H9 (cell line): ENCODE data around the gene SLC6A2. TPM values are rescaled to one million over a fixed set of nuclear protein-coding genes. Genes with fewer than 3 reads are reported as not detected.

Experiments
- DNase-seq: peaks from one replicate; pipeline ENCODE4 v3.0.0-alpha.2; 2017
- H2AFZ ChIP-seq: one replicate; pipeline ENCODE4 v1.6.1; 2013; ENCODE audit warnings: mild to moderate bottlenecking, low read length, control low read depth, moderate library complexity
- H2AK5ac ChIP-seq: 2 replicates; pipeline ENCODE4 v1.6.1; 2013; ENCODE audit warnings: low read length, control low read depth, mixed read lengths; ENCODE audit not compliant: insufficient read length
- H2BK120ac ChIP-seq: one replicate; pipeline ENCODE4 v1.6.1; 2013; ENCODE audit warnings: low read depth, mild to moderate bottlenecking, low read length, control low read depth, inconsistent platforms; ENCODE audit not compliant: poor library complexity, severe bottlenecking
- H2BK12ac ChIP-seq: 2 replicates; pipeline ENCODE4 v1.6.1; 2013; ENCODE audit warnings: low read length, control low read depth, mixed read lengths, low read depth; ENCODE audit not compliant: insufficient read length
- H2BK15ac ChIP-seq: 2 replicates; pipeline ENCODE4 v1.6.1; 2013; ENCODE audit warnings: low read depth, low read length, control low read depth
- H2BK20ac ChIP-seq: one replicate; pipeline ENCODE4 v1.6.1; 2013; ENCODE audit warnings: low read depth, mild to moderate bottlenecking, low read length, control low read depth, inconsistent platforms; ENCODE audit not compliant: poor library complexity, severe bottlenecking
- H2BK5ac ChIP-seq: 2 replicates; pipeline ENCODE4 v1.6.1; 2013; ENCODE audit warnings: low read length, control low read depth, mixed read lengths; ENCODE audit not compliant: insufficient read length
- H3K14ac ChIP-seq: 2 replicates; pipeline ENCODE4 v1.6.1; 2013; ENCODE audit warnings: low read length, control low read depth; ENCODE audit not compliant: insufficient read depth
- H3K18ac ChIP-seq: 2 replicates; pipeline ENCODE4 v1.6.1; 2013; ENCODE audit warnings: low read depth, mild to moderate bottlenecking, mixed read lengths, low read length, control low read depth; ENCODE audit not compliant: insufficient read length
- H3K23ac ChIP-seq: 2 replicates; pipeline ENCODE4 v1.6.1; 2013; ENCODE audit warnings: low read length, control low read depth, mixed read lengths, low read depth; ENCODE audit not compliant: insufficient read length
- H3K23me2 ChIP-seq: 2 replicates; pipeline ENCODE4 v1.6.1; 2013; ENCODE audit warnings: low read depth, mild to moderate bottlenecking, mixed read lengths, low read length, control low read depth; ENCODE audit not compliant: insufficient read length, poor library complexity, severe bottlenecking
- H3K27ac ChIP-seq: 2 replicates; pipeline ENCODE4 v1.5.1; 2013; ENCODE audit warnings: low read length, control low read depth, mixed read lengths, low read depth; ENCODE audit not compliant: insufficient read length
- H3K27me3 ChIP-seq: 2 replicates; pipeline ENCODE4 v1.6.1; 2013; ENCODE audit warnings: low read length, control low read depth, inconsistent platforms; ENCODE audit not compliant: insufficient read depth
- H3K4ac ChIP-seq: 2 replicates; pipeline ENCODE4 v1.6.1; 2013; ENCODE audit warnings: low read depth, mild to moderate bottlenecking, control low read depth, inconsistent platforms, low read length, moderate library complexity
- H3K4me1 ChIP-seq: 2 replicates; pipeline ENCODE4 v1.6.1; 2013; ENCODE audit warnings: low read length, control low read depth, inconsistent platforms; ENCODE audit not compliant: insufficient read depth
- H3K4me2 ChIP-seq: 2 replicates; pipeline ENCODE4 v1.6.1; 2013; ENCODE audit warnings: low read length, control low read depth, mixed read lengths; ENCODE audit not compliant: insufficient read length, insufficient read depth
- H3K56ac ChIP-seq: 2 replicates; pipeline ENCODE4 v1.6.1; 2013; ENCODE audit warnings: low read depth, mild to moderate bottlenecking, mixed read lengths, low read length, control low read depth; ENCODE audit not compliant: insufficient read length
- H3K79me1 ChIP-seq: 2 replicates; pipeline ENCODE4 v1.6.1; 2013; ENCODE audit warnings: low read depth, mild to moderate bottlenecking, moderate library complexity, low read length, control low read depth, inconsistent platforms; ENCODE audit not compliant: insufficient read depth, poor library complexity, severe bottlenecking
- H3K79me2 ChIP-seq: 2 replicates; pipeline ENCODE4 v1.6.1; 2013; ENCODE audit warnings: low read length, control low read depth, inconsistent platforms; ENCODE audit not compliant: insufficient read depth
- H3K9ac ChIP-seq: 2 replicates; pipeline ENCODE4 v1.6.1; 2013; ENCODE audit warnings: low read length, control low read depth, mixed read lengths; ENCODE audit not compliant: insufficient read length; ENCODE audit errors: extremely low read depth
- H3K9me3 ChIP-seq: one replicate; pipeline ENCODE4 v1.6.1; 2013; ENCODE audit warnings: low read depth, low read length, inconsistent platforms; ENCODE audit not compliant: control insufficient read depth
- H3T11ph ChIP-seq: one replicate; pipeline ENCODE4 v1.6.1; 2013; ENCODE audit warnings: mild to moderate bottlenecking, low read length, control low read depth, inconsistent platforms
- H4K20me1 ChIP-seq: one replicate; pipeline ENCODE4 v1.6.1; 2013; ENCODE audit not compliant: control insufficient read depth, insufficient read length, insufficient read depth
- H4K5ac ChIP-seq: 2 replicates; pipeline ENCODE4 v1.6.1; 2013; ENCODE audit warnings: low read depth, mild to moderate bottlenecking, mixed read lengths, low read length, control low read depth; ENCODE audit not compliant: insufficient read length
- H4K8ac ChIP-seq: replicated peaks from 2 replicates; pipeline ENCODE4 v1.6.1; 2013; ENCODE audit warnings: low read length, control low read depth, mixed read lengths, low read depth; ENCODE audit not compliant: insufficient read length
- H4K91ac ChIP-seq: 2 replicates; pipeline ENCODE4 v1.6.1; 2013; ENCODE audit warnings: low read depth, mild to moderate bottlenecking, moderate library complexity, mixed read lengths, low read length, control low read depth; ENCODE audit not compliant: insufficient read length
- H3K27ac Mint-ChIP-seq, 3 experiments: 2 replicates in 2 of 3; 3 replicates in 1 of 3; pipeline ENCODE4 v1.8.0; 2020 to 2021; ENCODE audit warnings: mixed read lengths in 3 of 3, mild to moderate bottlenecking in 1 of 3, moderate library complexity in 1 of 3
- H3K27me3 Mint-ChIP-seq: 2 replicates; pipeline ENCODE4 v1.8.0; 2021; ENCODE audit warnings: low read depth, mild to moderate bottlenecking, moderate library complexity, mixed read lengths
- H3K36me3 Mint-ChIP-seq, 3 experiments: 2 replicates in 2 of 3; 3 replicates in 1 of 3; pipeline ENCODE4 v1.8.0; 2020 to 2021; ENCODE audit warnings: low read depth in 3 of 3, mixed read lengths in 3 of 3; ENCODE audit not compliant: insufficient read depth in 1 of 3
- H3K4me1 Mint-ChIP-seq, 2 experiments: 2 replicates each; pipeline ENCODE4 v1.8.0; 2020; ENCODE audit warnings: mixed read lengths in 2 of 2
- H3K4me3 Mint-ChIP-seq, 2 experiments: 2 replicates in 1 of 2; 3 replicates in 1 of 2; pipeline ENCODE4 v1.8.0; 2020 to 2021; ENCODE audit warnings: mild to moderate bottlenecking in 2 of 2, mixed read lengths in 2 of 2, moderate library complexity in 1 of 2
- H3K9me3 Mint-ChIP-seq, 2 experiments: 2 replicates in 1 of 2; 3 replicates in 1 of 2; pipeline ENCODE4 v1.8.0; 2020; ENCODE audit warnings: mild to moderate bottlenecking in 2 of 2, mixed read lengths in 2 of 2, moderate library complexity in 1 of 2
- WGBS: extraction: QIAGEN DNeasy Blood & Tissue Kit; methylation state at CpG from one replicate; pipeline ENCODE4 v1.1.7; 2013; ENCODE audit warnings: missing lambda C conversion rate, low lambda C conversion rate, mixed read lengths; ENCODE audit not compliant: insufficient read length; ENCODE audit errors: extremely low coverage; 5-methylcytosine and 5-hydroxymethylcytosine counted together
- total RNA-seq: library from RNA; stranded (reverse); gene quantifications from 2 replicates; pipeline ENCODE4 v1.2.1, GENCODE V29; 2021
- TF ChIP-seq, protein P1 (sequence below): fragments of 200-600 bp; sonication (generic); conservative IDR thresholded peaks from 3 replicates; pipeline ENCODE4 v1.8.0; 2021; ENCODE audit warnings: antibody characterized with exemption, mild to moderate bottlenecking

Gene SLC6A2
- total RNA-seq, 1 experiment from 2014 or later = 0.24 TPM

DNA sequence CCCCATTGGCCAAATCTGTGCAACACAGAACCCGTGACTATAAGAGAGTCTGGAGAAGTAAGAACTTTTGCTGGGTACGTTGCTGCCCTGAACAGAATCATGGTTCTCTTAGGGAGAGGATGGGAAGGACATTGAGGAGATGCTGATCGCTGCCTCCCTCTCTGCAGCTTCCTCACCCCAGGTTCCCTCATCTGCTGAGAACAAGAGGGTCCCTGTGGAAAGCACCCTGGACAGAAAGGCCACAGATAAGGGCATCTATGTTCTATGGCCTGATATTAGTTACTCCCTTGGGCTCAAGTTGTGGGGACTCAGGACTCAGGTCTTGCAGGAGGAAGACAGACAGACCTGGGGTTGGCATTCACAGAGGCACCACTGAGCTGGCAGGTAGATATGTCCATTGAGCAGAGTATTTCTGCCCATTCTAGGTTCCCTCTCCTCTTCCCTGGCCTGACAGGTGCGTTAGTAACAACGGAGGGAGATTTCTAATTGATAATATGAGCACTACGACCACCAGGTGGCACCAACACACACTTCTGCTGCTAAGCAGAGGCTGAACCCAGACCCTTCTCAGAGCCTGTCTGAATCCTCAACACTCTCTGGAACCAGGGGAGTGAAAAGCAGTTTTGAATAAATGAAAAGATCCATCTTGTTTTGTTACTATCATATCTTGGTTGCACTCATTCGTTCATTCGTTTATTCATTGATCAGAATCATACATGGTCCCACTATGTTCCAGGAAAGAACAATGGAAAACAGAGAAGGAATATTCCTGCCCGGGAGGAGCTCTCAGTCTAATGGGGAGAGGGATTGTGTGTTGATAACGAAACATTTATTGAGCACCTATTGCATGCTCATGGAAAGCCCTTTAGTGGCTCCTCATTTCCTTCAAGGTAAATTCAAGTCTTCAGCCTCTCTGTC, 56.4 kb downstream of the SLC6A2 start:
- Histone ChIP-seq H2BK20ac (no peak overlapping the region), H3K9me3 (no peaks in the 10 kb centered on the region), H3K23me2 (no peaks in the 10 kb centered on the region), H2BK5ac (no peak overlapping the region), H3K18ac (no peak overlapping the region), H4K5ac (no peak overlapping the region), H2BK15ac (no peak overlapping the region), H3K4ac (no peak overlapping the region), H3K4me1 (no peaks in the 10 kb centered on the region), H3K56ac (no peak overlapping the region), H3K14ac (no peak overlapping the region), H4K91ac (no peak overlapping the region), H2AFZ (no peak overlapping the region), H2AK5ac (no peak overlapping the region), H4K20me1 (no peaks in the 10 kb centered on the region), H4K8ac (no peak overlapping the region), H3K79me2 (no peaks in the 10 kb centered on the region), H3K23ac (no peak overlapping the region), H3K27me3 (no peaks in the 10 kb centered on the region), H3K79me1 (no peaks in the 10 kb centered on the region), H2BK120ac (no peak overlapping the region), H3K9ac (no peak overlapping the region), H2BK12ac (no peak overlapping the region), H3K4me2 (no peak overlapping the region), H3T11ph (no peak overlapping the region), H3K27ac (no peak overlapping the region)
- Mint-ChIP-seq H3K27ac (no peak overlapping the region), H3K36me3 (no peaks in the 10 kb centered on the region), H3K4me3 (no peak overlapping the region; a peak in 1 of 5 replicates), H3K9me3 (no peaks in the 10 kb centered on the region; a peak in 1 of 5 replicates), H3K4me1 (peaks cover 0 to 2% of the 10 kb centered on the region in 2 experiments; a peak in 3 of 4 replicates), H3K27me3 (peaks cover 10% of the 10 kb centered on the region)
- no CpG with 5 or more reads among the region's 10 CpGs for WGBS
- TF ChIP-seq, protein P1, sequence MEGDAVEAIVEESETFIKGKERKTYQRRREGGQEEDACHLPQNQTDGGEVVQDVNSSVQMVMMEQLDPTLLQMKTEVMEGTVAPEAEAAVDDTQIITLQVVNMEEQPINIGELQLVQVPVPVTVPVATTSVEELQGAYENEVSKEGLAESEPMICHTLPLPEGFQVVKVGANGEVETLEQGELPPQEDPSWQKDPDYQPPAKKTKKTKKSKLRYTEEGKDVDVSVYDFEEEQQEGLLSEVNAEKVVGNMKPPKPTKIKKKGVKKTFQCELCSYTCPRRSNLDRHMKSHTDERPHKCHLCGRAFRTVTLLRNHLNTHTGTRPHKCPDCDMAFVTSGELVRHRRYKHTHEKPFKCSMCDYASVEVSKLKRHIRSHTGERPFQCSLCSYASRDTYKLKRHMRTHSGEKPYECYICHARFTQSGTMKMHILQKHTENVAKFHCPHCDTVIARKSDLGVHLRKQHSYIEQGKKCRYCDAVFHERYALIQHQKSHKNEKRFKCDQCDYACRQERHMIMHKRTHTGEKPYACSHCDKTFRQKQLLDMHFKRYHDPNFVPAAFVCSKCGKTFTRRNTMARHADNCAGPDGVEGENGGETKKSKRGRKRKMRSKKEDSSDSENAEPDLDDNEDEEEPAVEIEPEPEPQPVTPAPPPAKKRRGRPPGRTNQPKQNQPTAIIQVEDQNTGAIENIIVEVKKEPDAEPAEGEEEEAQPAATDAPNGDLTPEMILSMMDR = peak; percentile 76
- peak; percentile 61 for DNase-seq
